ENCODE data around the gene CYLD.

Gene CYLD

DNA sequence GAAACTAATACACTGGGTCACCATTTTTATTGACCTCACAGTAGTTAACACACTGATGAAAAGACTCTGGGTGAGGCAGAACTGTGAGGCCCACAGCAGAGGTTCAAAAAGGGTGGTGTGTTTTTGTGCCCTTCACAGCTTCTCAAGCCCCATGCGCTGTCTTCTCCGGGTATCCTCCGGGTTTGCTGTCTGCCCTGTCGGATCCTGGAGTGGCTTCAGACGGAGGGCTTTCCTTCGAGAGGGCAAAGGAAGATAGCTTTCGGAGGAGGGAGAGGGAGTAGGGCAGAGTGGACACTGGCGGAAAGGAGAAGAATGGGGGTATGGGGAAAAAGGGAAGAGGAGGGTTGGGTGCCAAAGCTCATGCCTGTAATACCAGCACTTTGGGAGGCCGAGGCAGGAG, 80.8 kb downstream of the CYLD start:
- no peak for DNase-seq

DNA sequence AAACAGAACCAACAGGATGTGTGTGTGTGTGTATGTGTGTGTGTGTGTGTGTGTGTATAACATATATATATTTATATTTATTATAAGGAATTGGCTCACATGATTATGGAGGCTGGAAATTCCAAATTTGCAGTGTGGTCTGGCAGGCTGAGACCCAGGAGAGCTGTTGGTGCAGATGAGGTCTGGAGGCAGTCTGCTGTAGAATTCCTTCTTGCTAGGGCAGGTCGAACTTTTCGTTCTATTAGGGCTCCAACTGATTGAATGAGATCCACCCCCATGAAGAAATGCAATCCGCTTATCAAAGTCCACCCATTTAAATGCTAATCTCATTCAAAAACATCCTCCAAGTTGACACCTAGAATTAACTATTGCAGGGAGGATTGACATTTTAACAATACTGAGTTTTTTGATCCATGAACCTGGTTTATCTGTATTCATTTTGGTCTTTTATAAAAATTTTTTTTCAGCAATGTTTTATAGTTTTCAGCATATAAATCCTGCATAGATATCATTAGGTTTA, 85.0 kb downstream of the CYLD start:
- no peak for DNase-seq

DNA sequence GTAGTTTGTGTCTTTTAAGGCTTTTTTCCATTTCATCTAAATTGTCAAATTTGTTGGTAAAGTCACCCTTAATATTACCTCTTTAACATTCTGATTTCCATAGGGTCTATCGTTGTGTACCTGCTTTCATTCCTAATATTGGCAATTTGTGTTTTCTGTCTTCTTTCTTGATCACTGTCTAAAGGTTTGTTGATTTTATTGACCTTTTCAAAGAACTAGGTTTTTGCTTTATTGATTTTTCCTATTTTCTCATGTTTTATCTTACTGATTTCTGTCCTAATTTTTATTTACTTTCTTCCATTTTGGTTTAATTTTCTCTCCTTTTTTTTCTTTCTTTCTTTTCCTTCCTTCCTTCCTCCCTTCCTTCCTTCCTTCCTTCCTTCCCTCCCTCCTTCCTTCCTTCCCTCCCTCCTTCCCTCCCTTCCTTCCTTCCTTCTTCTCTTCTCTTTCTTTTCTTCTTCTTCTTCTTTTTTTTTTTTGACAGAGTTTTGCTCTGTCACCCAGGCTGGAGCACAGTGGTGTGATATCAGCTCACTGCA, 86.3 kb downstream of the CYLD start:
- no peak for DNase-seq

DNA sequence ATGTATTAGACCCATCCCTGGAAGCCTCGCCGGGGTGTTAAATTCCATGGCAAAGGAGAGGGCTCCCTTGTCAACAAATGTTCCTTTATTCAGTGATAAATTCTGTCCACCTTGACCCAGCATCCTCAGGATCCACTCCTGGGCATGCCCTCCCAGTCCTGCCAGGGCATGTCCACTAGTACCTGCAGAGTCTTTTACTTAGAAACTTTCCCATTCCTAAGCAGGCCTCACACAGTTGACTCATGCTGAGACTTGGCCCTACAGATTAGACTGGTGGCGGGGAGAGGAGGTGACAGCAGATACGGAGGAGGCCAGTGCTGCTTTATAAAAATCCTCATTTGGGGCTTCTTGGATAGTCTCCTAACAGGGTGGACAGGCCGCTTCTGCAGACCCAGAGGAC, 88.8 kb downstream of the CYLD start:
- no peak for DNase-seq

DNA sequence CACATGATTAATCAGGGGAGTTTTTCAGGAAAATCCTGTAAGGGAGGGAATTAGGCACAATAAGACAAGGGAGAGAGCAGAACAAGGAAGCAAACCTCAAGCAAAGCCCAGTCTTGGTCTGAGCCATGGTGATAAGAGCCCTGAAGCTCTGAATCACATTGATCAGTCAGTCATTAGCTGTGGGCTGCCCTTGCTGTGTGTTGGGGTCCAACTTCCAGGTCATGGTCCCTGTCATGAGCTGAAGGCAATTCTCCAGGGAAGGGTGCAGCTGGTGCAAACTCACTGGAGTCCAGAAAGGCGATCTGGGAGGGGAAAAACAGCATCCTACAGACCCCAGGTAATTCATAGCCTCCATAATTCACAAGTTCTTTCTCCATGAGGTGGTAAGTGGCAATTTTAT, 89.9 kb downstream of the CYLD start:
- DNase-seq, result no peak

DNA sequence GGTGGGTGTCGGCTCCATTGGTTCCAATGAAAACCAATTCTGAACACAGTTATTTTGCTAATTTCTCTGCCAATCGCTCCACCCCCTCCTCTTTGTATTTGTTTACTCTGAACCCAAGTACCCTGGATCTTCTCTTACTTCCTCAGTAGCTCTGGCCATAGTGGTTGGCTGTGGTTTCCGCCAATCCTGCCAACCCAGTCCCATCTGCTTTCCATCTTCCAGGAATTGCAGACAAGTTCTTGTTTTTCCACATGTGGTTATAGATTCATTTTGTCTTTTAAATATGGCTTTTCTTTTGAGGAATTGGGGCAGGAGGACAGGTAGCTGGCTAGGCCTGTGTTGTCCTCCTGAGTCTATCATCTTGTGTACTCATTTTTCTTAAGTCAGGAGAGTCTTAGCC, 92.0 kb downstream of the CYLD start:
- no peak for DNase-seq

DNA sequence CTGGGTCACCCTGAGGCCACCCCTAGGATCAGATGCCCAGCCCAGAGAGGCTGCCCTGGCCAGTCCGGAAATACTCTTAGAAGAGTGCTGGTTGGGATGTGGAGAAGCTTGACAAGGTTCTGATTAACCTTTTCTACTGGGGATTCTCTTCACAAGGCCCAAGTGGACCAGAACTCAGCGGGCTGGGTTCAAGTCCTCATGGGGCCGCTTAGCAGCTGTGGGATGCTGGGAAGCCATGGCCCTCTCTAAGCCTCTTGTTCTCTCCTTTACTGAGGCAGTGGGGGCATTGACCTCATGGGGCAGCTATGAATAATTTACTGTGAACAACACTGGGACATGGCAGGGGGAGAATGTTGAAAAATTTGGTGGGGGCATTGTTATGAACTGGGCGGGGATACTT, 92.8 kb downstream of the CYLD start:
- DNase-seq, result no peak

DNA sequence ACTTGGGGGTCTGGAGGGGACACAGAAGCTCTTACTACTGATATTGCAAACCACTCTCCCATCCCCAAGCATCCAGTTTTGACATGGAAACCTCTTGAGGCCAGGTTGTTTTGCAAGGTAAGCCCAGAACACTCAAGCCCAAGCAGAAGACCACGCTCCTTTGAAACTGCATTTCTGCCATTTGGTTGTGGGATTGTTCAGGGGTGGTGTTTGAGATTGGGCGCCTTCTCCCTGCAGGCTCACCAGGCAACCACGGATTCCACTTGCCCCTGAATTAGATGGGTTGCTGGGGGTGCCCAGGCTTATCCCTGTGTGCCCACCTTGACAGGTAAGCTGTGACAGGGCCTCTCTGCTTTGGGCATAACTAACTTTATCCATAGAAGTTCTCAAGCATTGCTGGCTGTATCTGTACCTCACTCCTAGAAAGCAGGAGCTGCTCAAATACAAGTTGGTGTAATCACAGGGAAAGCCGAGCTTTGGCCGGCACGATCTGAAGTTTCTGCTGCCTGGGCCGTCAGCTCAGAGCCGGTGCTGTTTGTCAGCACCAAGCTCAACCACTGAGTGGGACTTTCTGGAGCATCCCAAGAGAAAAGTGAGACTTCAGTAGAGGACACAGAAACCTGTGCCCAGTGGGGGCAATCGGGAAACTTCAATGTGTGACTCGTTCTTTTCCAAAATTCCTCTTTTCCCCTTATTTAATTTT, 93.6 kb downstream of the CYLD start:
- no peak for DNase-seq

DNA sequence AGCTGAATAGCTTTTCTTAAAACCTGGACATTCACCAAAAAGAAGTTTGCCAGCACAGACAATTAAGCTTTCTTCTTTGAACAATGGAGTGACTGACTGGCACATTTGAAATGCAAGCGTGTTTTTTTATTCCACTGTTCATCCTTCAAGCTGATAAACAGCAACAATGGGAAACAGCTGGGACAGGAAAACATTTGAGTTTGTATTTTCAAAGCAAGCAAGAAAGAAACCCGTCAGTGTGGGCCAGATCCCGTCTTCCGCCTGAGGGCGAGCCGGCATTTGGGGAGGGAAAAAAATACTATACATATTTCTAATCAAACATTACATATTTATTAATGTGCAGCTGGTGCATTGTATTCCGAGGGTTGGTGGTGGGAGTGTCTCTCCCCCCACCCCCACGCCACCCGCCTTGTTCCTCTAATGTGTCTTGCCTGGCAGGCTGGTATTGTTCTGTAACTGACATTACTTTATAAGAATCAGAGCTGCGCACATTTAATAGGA, 94.3 kb downstream of the CYLD start:
- DNase-seq, result no peak

DNA sequence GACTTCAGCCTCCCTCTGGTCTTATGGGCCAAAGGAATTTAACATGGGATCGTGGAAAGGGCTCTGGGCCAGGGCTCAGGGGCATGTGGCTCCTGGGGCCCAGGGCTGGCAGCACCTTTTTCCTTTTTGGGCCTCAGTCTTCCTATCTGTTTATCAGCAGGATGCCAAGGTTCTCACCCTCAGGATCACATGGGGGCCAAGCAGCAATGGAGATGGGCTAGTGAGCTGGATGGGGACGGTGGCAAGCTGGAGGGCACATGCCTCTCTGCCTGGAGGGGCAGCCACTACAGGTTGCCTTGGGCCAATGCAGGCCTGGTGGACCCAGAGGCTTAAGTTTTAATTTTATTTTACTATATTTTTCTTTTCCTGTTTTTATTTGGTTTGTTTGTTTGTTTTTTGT, 95.4 kb downstream of the CYLD start:
- DNase-seq, result no peak

DNA sequence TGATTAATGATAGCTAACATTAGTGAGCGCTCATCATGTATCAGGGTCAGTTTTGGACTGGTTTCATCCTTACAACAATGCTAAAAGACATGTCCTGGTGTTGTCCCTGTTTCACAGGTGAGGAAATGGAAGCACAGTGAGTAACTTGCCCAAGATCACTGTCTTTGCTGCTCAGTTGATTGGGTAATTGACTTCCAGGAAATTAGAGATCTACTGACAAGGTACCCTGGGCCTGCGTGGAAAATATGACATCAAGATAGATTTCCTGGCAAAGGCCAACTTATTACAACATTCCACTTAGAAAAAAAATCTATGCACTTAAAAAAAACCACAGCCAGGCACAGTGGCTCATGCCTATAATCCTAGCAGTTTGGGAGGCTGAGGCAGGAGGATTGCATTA, 96.3 kb downstream of the CYLD start:
- no peak for DNase-seq

DNA sequence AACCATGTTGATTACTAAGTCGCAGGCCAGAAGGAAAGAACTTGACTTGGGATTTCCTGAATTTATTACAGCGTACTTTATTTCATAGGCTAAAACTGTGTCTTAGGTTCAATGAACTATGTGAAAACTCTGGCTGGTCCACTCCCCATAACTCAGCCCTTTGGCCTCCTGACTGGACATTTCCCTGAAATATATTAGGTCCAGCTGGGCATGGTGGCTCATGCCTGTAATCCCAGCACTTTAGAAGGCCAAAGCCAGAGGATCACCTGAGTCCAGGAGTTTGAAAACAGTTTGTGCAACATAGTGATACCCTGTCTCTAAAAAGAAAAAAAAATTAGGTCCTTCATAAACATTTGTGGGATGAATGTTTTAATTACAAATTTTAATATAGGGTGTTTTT, 97.0 kb downstream of the CYLD start:
- no peak for DNase-seq

DNA sequence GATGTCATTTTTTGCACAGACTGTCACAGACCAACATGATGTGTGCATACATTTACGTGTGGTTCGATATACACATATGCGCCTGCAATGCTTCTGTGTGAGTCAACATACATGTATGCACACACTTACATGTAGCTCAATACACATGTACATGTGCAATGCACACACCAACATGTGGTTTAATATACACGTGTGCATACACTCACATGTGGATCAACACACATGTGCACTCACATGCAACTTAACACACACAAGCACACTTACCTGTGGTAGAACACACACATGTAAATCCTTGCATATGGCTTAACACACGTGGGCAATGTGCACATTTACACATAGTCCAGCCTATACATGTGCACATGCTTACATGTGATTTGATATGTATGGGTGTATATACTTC, 97.5 kb downstream of the CYLD start:
- no peak for DNase-seq

DNA sequence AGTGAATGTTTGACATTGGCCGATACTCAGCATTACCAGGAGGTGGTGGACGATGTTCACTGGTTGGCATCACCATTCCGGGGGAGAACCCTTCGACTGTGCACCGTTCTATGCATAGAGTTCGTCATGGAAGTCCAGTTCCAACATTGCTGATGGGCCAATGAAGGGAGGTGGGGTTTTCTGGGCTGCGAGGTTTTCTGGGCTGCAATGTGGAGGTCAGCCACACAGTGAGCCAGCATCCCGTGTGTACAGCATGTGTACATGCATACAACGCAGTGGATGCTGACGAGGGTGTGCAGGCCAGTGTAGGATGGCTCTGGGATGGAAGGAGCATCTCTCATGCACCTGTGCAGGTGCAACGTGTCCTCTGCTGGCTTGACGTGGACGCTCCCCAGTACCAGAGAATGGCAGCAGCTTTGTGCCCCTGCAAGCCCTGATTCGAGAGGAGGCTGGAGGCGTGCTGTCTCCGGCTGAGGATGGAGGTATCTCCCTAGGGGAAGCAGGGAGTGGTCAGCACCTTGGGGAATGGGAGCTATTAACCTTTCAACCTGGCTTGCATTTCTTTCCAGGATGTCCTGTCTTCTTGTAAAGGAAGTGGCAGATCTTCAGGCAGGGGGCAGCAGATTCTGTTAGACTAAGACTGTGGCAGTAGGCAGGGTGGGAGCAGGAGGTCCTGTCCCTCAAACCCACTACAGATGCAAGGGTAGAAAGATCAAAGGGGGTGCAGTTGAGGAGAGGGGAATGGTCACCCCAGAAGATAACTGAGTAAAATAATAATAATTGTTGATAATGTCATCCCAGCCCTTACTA, 98.2 kb downstream of the CYLD start:
- DNase-seq, result no peak

DNA sequence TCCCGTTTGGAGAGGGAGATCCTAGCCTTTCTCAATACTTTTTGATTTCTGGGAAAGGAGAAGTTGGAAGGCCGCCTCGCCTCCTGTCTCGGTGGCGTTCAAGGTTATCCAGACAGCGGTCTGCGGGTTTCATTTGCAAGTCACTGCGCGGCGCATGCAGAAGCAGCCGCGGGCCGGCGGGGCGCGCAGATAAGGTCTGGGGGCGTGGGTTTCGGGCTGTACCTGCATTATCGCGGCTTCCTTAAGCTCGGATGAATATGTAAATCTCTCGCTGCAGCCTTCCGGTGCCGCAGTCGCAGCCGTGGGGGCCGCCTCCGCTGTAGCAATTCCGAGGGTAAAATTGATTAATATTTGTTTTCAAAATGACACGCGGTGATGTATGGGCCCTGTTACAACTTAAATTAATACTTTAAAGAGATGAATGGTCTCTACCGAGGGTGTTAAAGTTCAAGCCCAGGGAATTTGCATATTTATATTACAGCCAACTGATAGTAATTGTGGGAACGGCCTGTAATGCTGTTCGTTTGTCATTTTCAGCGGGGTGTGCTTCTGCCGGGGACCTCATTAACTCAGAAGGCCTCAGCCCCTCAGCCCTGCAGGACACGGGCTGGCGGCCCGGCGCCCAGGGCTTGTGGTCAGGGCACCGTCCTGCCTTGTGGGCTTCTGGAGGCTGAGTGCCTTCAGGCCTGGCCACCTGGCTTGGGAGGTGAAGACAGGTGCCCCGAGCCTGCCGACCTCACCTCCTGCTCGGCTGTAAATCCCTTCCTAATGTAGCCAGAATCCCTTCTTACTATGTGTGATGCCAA, 99.4 kb downstream of the CYLD start:
- no peak for DNase-seq

DNA sequence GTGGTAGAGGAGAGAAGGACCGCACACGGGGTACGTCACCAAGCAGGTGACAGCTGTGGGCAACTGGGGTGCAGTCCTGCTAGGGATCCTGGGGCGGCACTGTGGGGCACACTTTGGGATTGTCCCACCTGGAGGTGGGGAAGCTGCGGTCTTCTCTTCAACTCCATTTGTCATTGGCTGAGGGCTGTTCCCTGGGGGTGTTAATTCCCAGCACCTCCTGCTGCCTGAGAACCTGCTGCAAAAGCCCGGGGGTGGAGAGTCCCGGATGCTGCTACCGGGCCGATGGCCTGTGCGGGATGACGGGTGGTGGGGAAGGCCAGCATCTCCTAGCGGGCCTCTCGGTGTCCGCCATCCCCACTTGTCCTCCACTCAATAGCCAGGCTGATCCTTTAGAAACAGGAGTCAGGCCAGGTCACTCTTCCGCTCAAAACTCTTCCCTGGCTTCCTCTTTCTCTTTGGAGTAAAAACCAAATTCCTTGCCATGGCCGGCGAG, 100.2 kb downstream of the CYLD start:
- no peak for DNase-seq

DNA sequence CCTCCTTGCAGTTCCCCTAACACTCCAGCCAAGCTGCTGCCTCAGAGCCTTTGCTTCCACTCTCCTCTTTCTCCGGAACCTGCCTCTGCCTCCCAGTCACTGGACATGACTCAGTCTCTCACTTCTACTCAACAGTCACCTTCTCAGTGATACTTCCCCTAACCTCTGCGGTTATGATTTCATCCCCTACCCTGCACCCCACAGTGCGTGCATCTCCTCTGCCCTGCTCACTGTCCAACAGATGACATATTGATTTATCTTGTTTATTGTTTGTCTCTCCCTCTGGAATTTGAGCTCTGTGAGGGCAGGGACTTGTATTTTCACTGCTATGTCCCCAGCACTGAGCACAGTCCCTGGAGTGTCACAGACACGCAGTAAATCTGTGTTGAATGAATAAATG, 100.7 kb downstream of the CYLD start:
- no peak for DNase-seq

DNA sequence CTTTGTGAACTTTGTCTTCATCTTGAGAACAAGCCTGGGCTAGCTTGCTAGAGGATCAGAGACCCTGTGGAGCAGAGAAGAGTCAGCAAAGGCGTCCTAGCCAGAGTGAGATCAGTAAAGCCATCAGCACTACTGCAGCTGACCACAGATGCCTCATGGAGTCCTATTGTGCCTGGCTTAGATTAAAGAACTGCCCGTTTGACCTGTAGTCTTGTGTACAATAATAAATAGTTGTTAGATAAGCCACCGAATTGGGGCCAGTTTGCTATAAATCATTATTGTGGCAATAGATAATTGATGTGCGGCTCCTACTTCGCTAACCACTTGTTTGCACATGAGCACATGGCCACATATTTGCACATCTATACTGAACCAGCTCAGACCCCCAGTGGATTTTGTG, 103.0 kb downstream of the CYLD start:
- DNase-seq, result no peak

DNA sequence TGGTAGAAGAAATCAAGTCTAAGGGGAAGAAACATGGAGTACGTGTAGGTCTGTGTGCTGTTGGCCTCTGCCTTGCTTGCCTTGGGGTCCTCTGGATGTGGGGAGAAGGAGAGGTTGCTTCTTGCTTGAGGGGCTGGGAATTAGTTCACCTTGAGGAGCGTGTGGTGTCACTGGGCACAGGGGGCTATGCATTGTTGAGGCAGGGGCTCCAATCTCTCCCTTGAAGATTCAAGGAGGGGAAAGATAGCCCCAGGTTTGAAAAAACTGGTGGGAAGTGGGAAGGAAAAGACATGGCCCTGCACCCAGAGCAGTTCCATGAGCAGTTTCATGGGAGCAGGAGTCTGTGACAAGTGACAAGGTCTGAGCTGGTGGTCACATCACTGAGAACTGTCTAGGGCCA, 103.4 kb downstream of the CYLD start:
- no peak for DNase-seq

DNA sequence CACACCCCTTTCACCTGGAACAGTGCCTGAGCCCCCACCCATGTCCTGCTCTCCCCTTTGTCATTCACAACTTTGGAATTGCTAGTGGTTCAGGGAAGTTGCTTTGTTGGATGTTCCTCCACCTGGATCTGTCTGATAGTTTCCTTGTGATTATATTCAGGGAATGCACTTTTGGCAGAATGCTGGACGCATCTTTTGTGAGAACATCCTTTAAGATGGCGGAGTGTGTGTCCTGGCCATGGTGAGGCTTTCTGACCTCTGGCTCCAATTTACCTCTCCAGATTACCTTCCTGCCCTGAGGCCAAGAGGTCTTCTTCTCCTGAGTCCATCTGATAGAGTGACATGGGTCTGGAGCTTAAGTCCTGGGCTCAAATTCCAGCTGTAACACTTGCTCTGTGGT, 104.6 kb downstream of the CYLD start:
- DNase-seq, result no peak

DNA sequence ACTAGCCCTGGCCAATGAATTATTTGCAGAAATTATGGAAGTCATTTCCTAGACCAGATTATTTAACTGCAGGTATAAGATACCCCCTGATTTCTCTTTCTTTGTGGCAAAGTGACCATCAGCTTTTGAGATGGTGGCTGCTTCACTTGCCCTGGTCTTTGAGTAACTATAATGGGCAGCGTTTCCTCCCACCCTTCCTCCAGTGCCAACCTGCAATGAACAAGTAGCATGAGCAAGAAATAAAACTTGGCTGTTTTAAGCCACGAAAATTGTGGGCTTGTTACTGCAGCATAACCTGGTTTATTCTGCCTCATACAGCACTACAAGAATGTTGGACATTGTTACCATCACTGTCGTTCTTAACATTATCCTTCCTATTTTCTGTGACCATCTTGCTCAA, 105.3 kb downstream of the CYLD start:
- no peak for DNase-seq

DNA sequence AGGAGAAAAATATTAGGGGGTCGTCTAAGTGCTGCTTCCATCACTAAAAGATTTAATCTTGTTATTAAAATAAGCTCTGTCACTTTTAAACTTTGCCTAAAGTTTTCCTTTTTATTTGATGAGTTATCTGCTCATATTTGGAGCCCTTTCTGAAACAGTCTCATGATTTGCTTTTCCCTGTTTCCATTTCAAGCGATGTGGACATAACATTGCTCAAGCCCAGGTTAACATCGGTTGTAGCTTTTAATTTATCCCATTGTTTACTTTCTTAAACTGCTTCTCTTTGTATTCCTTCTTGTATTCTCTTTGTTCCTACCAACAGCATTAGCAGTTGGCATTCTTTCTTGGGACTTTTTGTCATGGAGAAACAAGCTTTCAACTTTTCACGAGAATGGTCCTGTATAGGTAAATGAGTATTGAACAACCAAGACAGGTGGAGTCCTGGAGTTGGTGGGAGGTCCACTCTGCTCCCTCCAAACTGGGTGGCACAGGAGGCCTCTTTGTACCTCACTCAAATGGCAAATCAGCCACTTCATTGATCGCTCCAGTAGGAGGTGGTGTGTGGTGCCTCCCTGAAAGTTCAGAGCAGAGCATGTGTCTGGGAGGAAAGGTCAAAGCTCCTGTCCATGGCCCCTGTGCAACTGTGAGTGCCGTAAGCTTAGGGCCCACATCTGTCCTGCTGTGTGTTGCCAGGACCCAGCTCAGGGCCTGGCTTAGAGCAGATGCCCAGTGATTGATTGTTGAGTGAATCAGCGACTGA, 107.0 kb downstream of the CYLD start:
- DNase-seq, result no peak

All from NCI-H1694 treated with DMSO at 0.1 percent for 48 hours (cell line).